IMR-90 (cell line): ENCODE measurements around the gene TGFBRAP1. TPM values are rescaled to one million over a fixed set of nuclear protein-coding genes. Genes with fewer than 3 reads are reported as not detected.

Source experiments
- ATAC-seq: fragments of 200-7000 bp; cut with Tn5 transposase; 2 replicates; pipeline ENCODE4 v1.9.1; 2020; ENCODE audit warnings: low read depth, mild to moderate bottlenecking, moderate library complexity
- BruUV-seq: library from RNA; stranded (reverse); fragments of 400-500 nt; replicated peaks from 2 replicates; lab custom pipeline; 2021; lab: Mats Ljungman, UMichigan
- CTCF ChIA-PET: fragments of 300-600 bp; formaldehyde crosslinking; extraction: SDS; loops from one replicate; lab custom pipeline; 2021; ENCODE audit warnings: antibody characterized with exemption; lab: Yijun Ruan, JAX
- POLR2A ChIA-PET: fragments of 300-600 bp; sonication (Branson Sonifier 250); formaldehyde crosslinking; loops from one replicate; lab custom pipeline; 2022; ENCODE audit warnings: antibody characterized with exemption; ENCODE audit not compliant: unreplicated experiment; lab: Charles Lee
- DNase-seq: peaks from one replicate; pipeline ENCODE4 v3.0.0; 2013
- H2AFZ ChIP-seq: replicated peaks from 2 replicates; pipeline ENCODE3; 2013; ENCODE audit warnings: low read length, mild to moderate bottlenecking; ENCODE audit not compliant: poor library complexity
- H2AK5ac ChIP-seq: 2 replicates; pipeline ENCODE4 v1.6.1; 2013; ENCODE audit warnings: low read depth, low read length, inconsistent platforms
- H2AK9ac ChIP-seq: replicated peaks from 2 replicates; pipeline ENCODE3; 2013; ENCODE audit warnings: mild to moderate bottlenecking, low read depth, low read length, moderate library complexity; ENCODE audit not compliant: poor library complexity
- H2BK120ac ChIP-seq: 2 replicates; pipeline ENCODE4 v1.6.1; 2013; ENCODE audit warnings: low read depth, low read length, inconsistent platforms
- H2BK15ac ChIP-seq: 3 replicates; pipeline ENCODE4 v1.6.1; 2013; ENCODE audit warnings: low read depth, low read length, inconsistent platforms
- H2BK20ac ChIP-seq: 2 replicates; pipeline ENCODE4 v1.6.1; 2013; ENCODE audit warnings: low read depth, mild to moderate bottlenecking, inconsistent platforms, low read length, moderate library complexity
- H2BK5ac ChIP-seq: 2 replicates; pipeline ENCODE4 v1.6.1; 2013; ENCODE audit warnings: mild to moderate bottlenecking, low read depth, low read length, inconsistent platforms; ENCODE audit not compliant: poor library complexity, severe bottlenecking
- H3K14ac ChIP-seq: replicated peaks from 2 replicates; pipeline ENCODE4 v1.6.1; 2013; ENCODE audit warnings: low read depth, low read length, inconsistent platforms
- H3K18ac ChIP-seq: 2 replicates; pipeline ENCODE4 v1.6.1; 2013; ENCODE audit warnings: low read depth, low read length, control low read depth
- H3K23ac ChIP-seq: 2 replicates; pipeline ENCODE4 v1.6.1; 2013; ENCODE audit warnings: low read depth, low read length, inconsistent platforms
- H3K27ac ChIP-seq: 2 replicates; pipeline ENCODE4 v1.5.1; 2013; ENCODE audit warnings: mild to moderate bottlenecking, control low read depth, low read length; ENCODE audit not compliant: insufficient read depth
- H3K27me3 ChIP-seq: 2 replicates; pipeline ENCODE4 v1.6.1; 2013; ENCODE audit warnings: low read length; ENCODE audit not compliant: control insufficient read depth, insufficient read depth
- H3K36me3 ChIP-seq: 2 replicates; pipeline ENCODE4 v1.6.1; 2013; ENCODE audit warnings: low read length, mixed read lengths; ENCODE audit not compliant: control insufficient read depth, insufficient read depth
- H3K4ac ChIP-seq: 2 replicates; pipeline ENCODE4 v1.6.1; 2013; ENCODE audit warnings: low read depth, low read length, inconsistent platforms
- H3K4me1 ChIP-seq: 2 replicates; pipeline ENCODE4 v1.6.1; 2013; ENCODE audit warnings: low read length, mixed read lengths; ENCODE audit not compliant: control insufficient read depth, insufficient read depth
- H3K4me2 ChIP-seq: 2 replicates; pipeline ENCODE4 v1.6.1; 2013; ENCODE audit warnings: low read depth, mild to moderate bottlenecking, control low read depth, low read length, moderate library complexity
- H3K4me3 ChIP-seq: 2 replicates; pipeline ENCODE4 v1.5.1; 2013; ENCODE audit warnings: low read depth, mild to moderate bottlenecking, control low read depth, low read length, moderate library complexity; ENCODE audit not compliant: insufficient read depth
- H3K56ac ChIP-seq: 2 replicates; pipeline ENCODE4 v1.6.1; 2013; ENCODE audit warnings: low read length, inconsistent platforms; ENCODE audit not compliant: insufficient read depth; ENCODE audit errors: extremely low read depth
- H3K79me1 ChIP-seq, 2 experiments: 2 replicates each; pipeline ENCODE4 v1.6.1; 2013; ENCODE audit warnings: low read length in 2 of 2, inconsistent platforms in 1 of 2, low read depth in 1 of 2
- H3K9ac ChIP-seq: 2 replicates; pipeline ENCODE4 v1.6.1; 2013; ENCODE audit warnings: low read depth, low read length, control low read depth
- H3K9me1 ChIP-seq: 2 replicates; pipeline ENCODE4 v1.6.1; 2013; ENCODE audit warnings: low read length, inconsistent platforms; ENCODE audit not compliant: insufficient read depth
- H3K9me3 ChIP-seq: 2 replicates; pipeline ENCODE4 v1.6.1; 2013; ENCODE audit warnings: low read length; ENCODE audit not compliant: control insufficient read depth, insufficient read depth
- H4K20me1 ChIP-seq: 2 replicates; pipeline ENCODE4 v1.6.1; 2013; ENCODE audit warnings: low read length, inconsistent platforms; ENCODE audit not compliant: insufficient read depth
- H4K5ac ChIP-seq: 2 replicates; pipeline ENCODE4 v1.6.1; 2013; ENCODE audit warnings: mild to moderate bottlenecking, low read depth, low read length, control low read depth
- H4K8ac ChIP-seq, 2 experiments: 2 replicates each; pipeline ENCODE4 v1.6.1; 2013; ENCODE audit warnings: low read depth in 2 of 2, low read length in 2 of 2, control low read depth in 1 of 2, inconsistent platforms in 1 of 2
- H4K91ac ChIP-seq: 2 replicates; pipeline ENCODE4 v1.6.1; 2013; ENCODE audit warnings: low read depth, low read length, inconsistent platforms; ENCODE audit not compliant: insufficient read depth
- BHLHE40 ChIP-seq: fragments of 150-350 bp; IDR thresholded peaks from 2 replicates; pipeline ENCODE4 v1.6.1; 2016; ENCODE audit warnings: mild to moderate bottlenecking, low read depth, low read length
- CEBPB ChIP-seq: IDR thresholded peaks from 2 replicates; pipeline ENCODE4 v1.6.1; 2012; ENCODE audit warnings: low read depth, low read length, improper control_type of control experiment
- CHD1 ChIP-seq: IDR thresholded peaks from 2 replicates; pipeline ENCODE4 v1.6.1; 2012; ENCODE audit warnings: low read depth, low read length, improper control_type of control experiment
- CTCF ChIP-seq: conservative IDR thresholded peaks from 2 replicates; pipeline ENCODE4 v1.5.1; 2012; ENCODE audit warnings: mild to moderate bottlenecking, low read depth, low read length, improper control_type of control experiment
- ELK1 ChIP-seq: fragments of 150-350 bp; IDR thresholded peaks from 2 replicates; pipeline ENCODE4 v1.6.1; 2016; ENCODE audit warnings: low read depth, mild to moderate bottlenecking, low read length, moderate library complexity, borderline replicate concordance
- FOS ChIP-seq: fragments of 150-350 bp; IDR thresholded peaks from 2 replicates; pipeline ENCODE4 v1.6.1; 2016; ENCODE audit warnings: low read depth, low read length
- MAFK ChIP-seq: IDR thresholded peaks from 2 replicates; pipeline ENCODE4 v1.6.1; 2012; ENCODE audit warnings: low read depth, low read length, improper control_type of control experiment
- MAZ ChIP-seq: IDR thresholded peaks from 2 replicates; pipeline ENCODE4 v1.6.1; 2012; ENCODE audit warnings: low read depth, mild to moderate bottlenecking, low read length, improper control_type of control experiment, moderate library complexity, borderline replicate concordance
- MXI1 ChIP-seq: IDR thresholded peaks from 2 replicates; pipeline ENCODE4 v1.6.1; 2012; ENCODE audit warnings: low read depth, mild to moderate bottlenecking, low read length, moderate library complexity, borderline replicate concordance
- NFE2L2 ChIP-seq: fragments of 150-350 bp; IDR thresholded peaks from 2 replicates; pipeline ENCODE4 v1.6.1; 2016; ENCODE audit warnings: low read depth, mild to moderate bottlenecking, low read length
- POLR2A ChIP-seq: IDR thresholded peaks from 2 replicates; pipeline ENCODE4 v1.6.1; 2012; ENCODE audit warnings: mild to moderate bottlenecking, low read depth, low read length
- RAD21 ChIP-seq: IDR thresholded peaks from 2 replicates; pipeline ENCODE4 v1.6.1; 2012; ENCODE audit warnings: low read length, improper control_type of control experiment
- RCOR1 ChIP-seq: IDR thresholded peaks from 2 replicates; pipeline ENCODE4 v1.6.1; 2012; ENCODE audit warnings: mild to moderate bottlenecking, low read length, improper control_type of control experiment; ENCODE audit not compliant: insufficient replicate concordance
- RFX5 ChIP-seq: IDR thresholded peaks from 2 replicates; pipeline ENCODE4 v1.8.0; 2012; ENCODE audit warnings: low read depth, mild to moderate bottlenecking, low read length, moderate library complexity
- SMC3 ChIP-seq: fragments of 150-350 bp; IDR thresholded peaks from 2 replicates; pipeline ENCODE4 v1.6.1; 2016; ENCODE audit warnings: low read depth, mild to moderate bottlenecking, antibody characterized with exemption, low read length, moderate library complexity
- USF2 ChIP-seq: fragments of 150-350 bp; IDR thresholded peaks from 2 replicates; pipeline ENCODE4 v1.6.1; 2017; ENCODE audit warnings: mild to moderate bottlenecking, antibody characterized with exemption, low read length, low read depth
- WGBS, 2 experiments: methylation state at CpG; one replicate each; pipeline versions ENCODE4 v1.1.5 to v1.1.7; 2013; ENCODE audit warnings: missing lambda C conversion rate in 2 of 2; ENCODE audit not compliant: insufficient read length in 1 of 2; ENCODE audit errors: extremely low coverage in 2 of 2; 5-methylcytosine and 5-hydroxymethylcytosine counted together
- dilution Hi-C: fragments of 300-500 bp; cut with HindIII; formaldehyde crosslinking; loops from one replicate; pipeline ENCODE4 v1.14.3; 2018; ENCODE audit warnings: low sequenced_read_pairs; ENCODE audit not compliant: unreplicated experiment
- in situ Hi-C: fragments of 300-500 bp; cut with MboI; formaldehyde crosslinking; loops from 3 replicates; pipeline ENCODE4 v1.14.3; 2019; ENCODE audit warnings: low sequenced_read_pairs, inconsistent platforms, mixed read lengths
- intact Hi-C: fragments of 100-400 bp; cut with micrococcal nuclease; formaldehyde crosslinking; loops from 2 replicates; pipeline ENCODE4 v1.10.0; 2022
- polyA plus RNA-seq, 3 experiments: library from polyadenylated mRNA; depleted of rRNA; stranded (reverse); fragments of >200 nt; gene quantifications; 2 replicates each; pipeline ENCODE4 v1.2.3, GENCODE V29; 2012; ENCODE audit warnings: low replicate concordance in 1 of 3
- total RNA-seq: library from RNA; depleted of rRNA; stranded (reverse); fragments of >200 nt; gene quantifications from 2 replicates; pipeline ENCODE4 v1.2.3, GENCODE V29; 2012

The TGFBRAP1 gene
- total and polyA plus RNA-seq, 2 of the 4 experiments (the other 2 are of a cell fraction): 7.2 to 10.4 TPM

GRCh38 chr2:105307962-105308361 lies 21.6 kb downstream of the TGFBRAP1 start:
- H2AK5ac ChIP-seq: no peak overlapping the region
- H3K23ac ChIP-seq: no peak overlapping the region
- H4K5ac ChIP-seq: no peak overlapping the region
- H2AFZ ChIP-seq: no peak overlapping the region
- no peak overlapping the region for H4K91ac ChIP-seq
- no peak overlapping the region for H4K8ac ChIP-seq
- POLR2A ChIA-PET: no interaction called here
- peaks cover 34% of the 10 kb centered on the region; the same call in 1 of the 2 replicates for H4K20me1 ChIP-seq
- H2AK9ac ChIP-seq: peak overlapping the region; percentile 5
- no peak overlapping the region for H3K4ac ChIP-seq
- no peak overlapping the region for H3K56ac ChIP-seq
- WGBS, 2 experiments: 99% methylated on average over 15 of the region's 17 CpGs; no CpG with 5 or more reads in 1 of the 2 experiments
- no peak overlapping the region for H3K9ac ChIP-seq
- H3K79me1 ChIP-seq: peaks cover 17 to 31% of the 10 kb centered on the region in 2 experiments
- no peak overlapping the region for H3K14ac ChIP-seq
- no peaks in the 10 kb centered on the region; the same call in 1 of the 2 replicates for H3K4me1 ChIP-seq
- H3K27me3 ChIP-seq: no peaks in the 10 kb centered on the region
- H3K9me3 ChIP-seq: no peaks in the 10 kb centered on the region
- peaks cover 18% of the 10 kb centered on the region for H3K36me3 ChIP-seq
- H3K27ac ChIP-seq: no peak overlapping the region
- H2BK15ac ChIP-seq: no peak overlapping the region
- CTCF ChIA-PET: no interaction called here
- no peak overlapping the region for H2BK5ac ChIP-seq
- dilution Hi-C loops: no loop called here
- DNase-seq: no peak
- no peak overlapping the region for H3K18ac ChIP-seq
- ATAC-seq: no peak
- H2BK20ac ChIP-seq: no peak overlapping the region
- BruUV-seq: no TSS peak
- no peak overlapping the region for H3K4me2 ChIP-seq
- H3K9me1 ChIP-seq: 0 out of 2 replicates have a peak, but pooled peaks cover 6% of the 10 kb centered on the region
- no peak overlapping the region for H3K4me3 ChIP-seq
- TF ChIP-seq RFX5 (no peak), CEBPB (no peak), SMC3 (no peak), POLR2A (no peak), USF2 (no peak), MXI1 (no peak), MAZ (no peak), RAD21 (no peak), CHD1 (no peak), NFE2L2 (no peak), MAFK (no peak), CTCF (no peak), FOS (no peak), ELK1 (no peak), RCOR1 (no peak), BHLHE40 (no peak)
- in situ Hi-C loops: no loop called here
- no peak overlapping the region for H2BK120ac ChIP-seq
- intact Hi-C loops: no loop called here
